ENCODE measurements around the gene SLC12A4. TPM values are rescaled to one million over a fixed set of nuclear protein-coding genes. Genes with fewer than 3 reads are reported as not detected.
"Not testable (repeated sequence)": the region's sequence is repeated elsewhere in the genome, so short reads cannot be mapped to it uniquely, and the experiment has no call there.

Gene SLC12A4
- total and polyA plus RNA-seq, 4 donors, result 8.0 to 37.3 (median 17.1) TPM

DNA sequence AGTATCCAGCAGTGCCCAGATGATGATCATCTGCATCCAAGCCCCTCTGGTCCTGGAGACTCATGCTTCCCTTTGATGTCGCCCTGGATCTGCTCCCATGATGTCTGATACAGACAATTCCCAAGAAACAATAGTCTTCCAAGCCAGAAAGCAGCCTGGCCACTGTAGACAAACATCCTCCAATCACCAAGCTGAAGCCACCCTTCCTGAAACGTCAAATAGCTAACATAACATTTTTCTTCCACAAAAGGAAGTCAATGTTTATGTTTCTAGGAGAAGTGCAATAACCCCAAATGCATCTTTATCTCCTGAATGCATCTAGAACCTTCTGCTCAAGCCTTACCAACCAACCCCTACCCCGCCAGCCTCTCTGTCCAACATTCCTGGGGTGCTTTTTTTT lies 32.0 kb upstream of the SLC12A4 start:
- peak in 1 of 2 donors; percentile 23 for TF ChIP-seq RXRA (IDR thresholded peaks at IDR 0.05)
- TF ChIP-seq, protein P1, sequence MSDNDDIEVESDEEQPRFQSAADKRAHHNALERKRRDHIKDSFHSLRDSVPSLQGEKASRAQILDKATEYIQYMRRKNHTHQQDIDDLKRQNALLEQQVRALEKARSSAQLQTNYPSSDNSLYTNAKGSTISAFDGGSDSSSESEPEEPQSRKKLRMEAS (IDR thresholded peaks at IDR 0.05), result no peak
- TF ChIP-seq, protein P2, sequence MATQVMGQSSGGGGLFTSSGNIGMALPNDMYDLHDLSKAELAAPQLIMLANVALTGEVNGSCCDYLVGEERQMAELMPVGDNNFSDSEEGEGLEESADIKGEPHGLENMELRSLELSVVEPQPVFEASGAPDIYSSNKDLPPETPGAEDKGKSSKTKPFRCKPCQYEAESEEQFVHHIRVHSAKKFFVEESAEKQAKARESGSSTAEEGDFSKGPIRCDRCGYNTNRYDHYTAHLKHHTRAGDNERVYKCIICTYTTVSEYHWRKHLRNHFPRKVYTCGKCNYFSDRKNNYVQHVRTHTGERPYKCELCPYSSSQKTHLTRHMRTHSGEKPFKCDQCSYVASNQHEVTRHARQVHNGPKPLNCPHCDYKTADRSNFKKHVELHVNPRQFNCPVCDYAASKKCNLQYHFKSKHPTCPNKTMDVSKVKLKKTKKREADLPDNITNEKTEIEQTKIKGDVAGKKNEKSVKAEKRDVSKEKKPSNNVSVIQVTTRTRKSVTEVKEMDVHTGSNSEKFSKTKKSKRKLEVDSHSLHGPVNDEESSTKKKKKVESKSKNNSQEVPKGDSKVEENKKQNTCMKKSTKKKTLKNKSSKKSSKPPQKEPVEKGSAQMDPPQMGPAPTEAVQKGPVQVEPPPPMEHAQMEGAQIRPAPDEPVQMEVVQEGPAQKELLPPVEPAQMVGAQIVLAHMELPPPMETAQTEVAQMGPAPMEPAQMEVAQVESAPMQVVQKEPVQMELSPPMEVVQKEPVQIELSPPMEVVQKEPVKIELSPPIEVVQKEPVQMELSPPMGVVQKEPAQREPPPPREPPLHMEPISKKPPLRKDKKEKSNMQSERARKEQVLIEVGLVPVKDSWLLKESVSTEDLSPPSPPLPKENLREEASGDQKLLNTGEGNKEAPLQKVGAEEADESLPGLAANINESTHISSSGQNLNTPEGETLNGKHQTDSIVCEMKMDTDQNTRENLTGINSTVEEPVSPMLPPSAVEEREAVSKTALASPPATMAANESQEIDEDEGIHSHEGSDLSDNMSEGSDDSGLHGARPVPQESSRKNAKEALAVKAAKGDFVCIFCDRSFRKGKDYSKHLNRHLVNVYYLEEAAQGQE (IDR thresholded peaks at IDR 0.05), result no peak
- no peak for DNase-seq (ENCODE audit: low spot score)
- Histone ChIP-seq H3K4me3 (ENCODE audit: low read depth in 1 of 3, low read length in 3 of 3) (no peak overlapping the region), H3K27ac (ENCODE audit: low read depth in 1 of 2, low read length in 2 of 2) (peak overlapping the region; percentile 48 to 61), H3K4me1 (ENCODE audit: control insufficient read depth in 4 of 4, insufficient read depth in 4 of 4, low read length in 3 of 4) (peaks cover 0 to 6% (median 2%) of the 10 kb centered on the region in 4 donors), H3K9ac (ENCODE audit: low read depth in 1 of 2, low read length in 2 of 2) (no peak overlapping the region), H3K27me3 (ENCODE audit: control insufficient read depth in 4 of 4, insufficient read depth in 4 of 4, low read length in 3 of 4) (no peaks in the 10 kb centered on the region), H3K9me3 (ENCODE audit: control insufficient read depth in 4 of 4, low read length in 3 of 4) (no peaks in the 10 kb centered on the region), H3K36me3 (ENCODE audit: control insufficient read depth in 4 of 4, insufficient read depth in 3 of 4, low read depth in 1 of 4, low read length in 3 of 4) (no peaks in the 10 kb centered on the region)
- 53% methylated on average over 3 of the region's 3 CpGs for WGBS

DNA sequence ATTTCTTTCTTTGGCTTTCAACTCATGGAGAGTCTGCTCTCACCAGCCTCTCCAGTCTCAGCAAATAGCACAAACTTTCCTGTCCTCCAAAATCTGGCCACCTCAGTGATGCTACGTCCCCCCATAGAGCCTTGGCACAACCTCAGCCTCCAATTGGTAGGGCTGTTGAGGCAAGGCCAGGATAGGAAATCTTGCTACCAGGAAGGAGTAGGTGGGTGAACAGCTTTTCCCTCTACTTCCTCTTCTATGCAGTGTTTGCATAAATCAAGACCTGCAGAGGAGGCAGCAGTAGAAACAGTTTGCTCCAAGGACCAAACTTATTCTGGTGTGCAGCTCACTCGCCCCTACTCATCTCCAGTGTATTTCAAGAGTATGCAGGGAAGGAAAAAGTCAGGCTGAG lies 31.5 kb upstream of the SLC12A4 start:
- Histone ChIP-seq H3K4me1 (ENCODE audit: control insufficient read depth in 4 of 4, insufficient read depth in 4 of 4, low read length in 3 of 4) (peaks cover 0 to 6% (median 1%) of the 10 kb centered on the region in 4 donors), H3K36me3 (ENCODE audit: control insufficient read depth in 4 of 4, insufficient read depth in 3 of 4, low read depth in 1 of 4, low read length in 3 of 4) (no peaks in the 10 kb centered on the region), H3K27me3 (ENCODE audit: control insufficient read depth in 4 of 4, insufficient read depth in 4 of 4, low read length in 3 of 4) (no peaks in the 10 kb centered on the region), H3K4me3 (ENCODE audit: low read depth in 1 of 3, low read length in 3 of 3) (no peak overlapping the region), H3K9me3 (ENCODE audit: control insufficient read depth in 4 of 4, low read length in 3 of 4) (no peaks in the 10 kb centered on the region), H3K9ac (ENCODE audit: low read depth in 1 of 2, low read length in 2 of 2) (no peak overlapping the region), H3K27ac (ENCODE audit: low read depth in 1 of 2, low read length in 2 of 2) (peak overlapping the region; percentile 48 to 61)
- no peak for DNase-seq (ENCODE audit: low spot score)
- 68% methylated on average over 2 of the region's 2 CpGs for WGBS
- TF ChIP-seq HNF4A (conservative IDR thresholded peaks at IDR 0.05) (no peak), NR2F2 (IDR thresholded peaks at IDR 0.05) (no peak)
- TF ChIP-seq, protein P3, sequence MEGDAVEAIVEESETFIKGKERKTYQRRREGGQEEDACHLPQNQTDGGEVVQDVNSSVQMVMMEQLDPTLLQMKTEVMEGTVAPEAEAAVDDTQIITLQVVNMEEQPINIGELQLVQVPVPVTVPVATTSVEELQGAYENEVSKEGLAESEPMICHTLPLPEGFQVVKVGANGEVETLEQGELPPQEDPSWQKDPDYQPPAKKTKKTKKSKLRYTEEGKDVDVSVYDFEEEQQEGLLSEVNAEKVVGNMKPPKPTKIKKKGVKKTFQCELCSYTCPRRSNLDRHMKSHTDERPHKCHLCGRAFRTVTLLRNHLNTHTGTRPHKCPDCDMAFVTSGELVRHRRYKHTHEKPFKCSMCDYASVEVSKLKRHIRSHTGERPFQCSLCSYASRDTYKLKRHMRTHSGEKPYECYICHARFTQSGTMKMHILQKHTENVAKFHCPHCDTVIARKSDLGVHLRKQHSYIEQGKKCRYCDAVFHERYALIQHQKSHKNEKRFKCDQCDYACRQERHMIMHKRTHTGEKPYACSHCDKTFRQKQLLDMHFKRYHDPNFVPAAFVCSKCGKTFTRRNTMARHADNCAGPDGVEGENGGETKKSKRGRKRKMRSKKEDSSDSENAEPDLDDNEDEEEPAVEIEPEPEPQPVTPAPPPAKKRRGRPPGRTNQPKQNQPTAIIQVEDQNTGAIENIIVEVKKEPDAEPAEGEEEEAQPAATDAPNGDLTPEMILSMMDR (IDR thresholded peaks at IDR 0.05; ENCODE audit: low read depth, low read length, missing input control), result no peak

DNA sequence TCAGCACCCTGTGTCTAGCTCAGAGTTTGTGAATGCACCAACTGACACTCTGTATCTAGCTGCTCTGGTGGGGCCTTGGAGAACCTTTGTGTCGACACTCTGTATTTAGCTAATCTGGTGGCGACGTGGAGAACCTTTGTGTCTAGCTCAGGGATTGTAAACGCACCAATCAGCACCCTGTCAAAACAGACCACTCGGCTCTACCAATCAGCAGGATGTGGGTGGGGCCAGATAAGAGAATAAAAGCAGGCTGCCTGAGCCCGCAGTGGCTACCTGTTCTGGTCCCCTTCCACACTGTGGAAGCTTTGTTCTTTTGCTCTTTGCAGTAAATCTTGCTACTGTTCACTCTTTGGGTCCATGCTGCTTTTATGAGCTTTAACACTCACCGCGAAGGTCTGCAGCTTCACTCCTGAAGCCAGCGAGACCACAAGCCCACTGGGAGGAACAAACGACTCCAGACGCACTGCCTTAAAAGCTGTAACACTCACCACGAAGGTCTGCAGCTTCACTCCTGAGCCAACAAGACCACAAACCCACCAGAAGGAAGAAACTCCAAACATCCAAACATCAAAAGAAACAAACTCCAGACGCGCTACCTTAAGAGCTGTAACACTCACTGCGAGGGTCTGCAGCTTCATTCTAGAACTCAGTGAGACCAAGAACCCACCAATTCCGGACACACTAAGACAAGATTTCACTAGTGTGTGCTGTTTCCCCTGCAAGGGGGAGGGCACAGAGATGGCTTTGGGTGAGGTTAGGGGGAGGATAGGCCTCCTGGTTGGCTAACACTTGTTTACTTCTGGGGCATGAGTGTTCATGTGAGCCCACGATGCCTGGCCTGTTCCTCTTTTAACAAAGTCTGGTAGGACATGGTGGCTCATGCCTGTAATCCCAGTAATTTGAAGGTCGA lies 30.6 kb upstream of the SLC12A4 start, which contains the start of gene DPEP2:
Gene DPEP2, minus strand, starts transcription at position 706 of the 910 bp plus-strand sequence. CDS start 6,272 bp downstream, outside the sequence.
- DNase-seq (ENCODE audit: low spot score); H3K9me3 ChIP-seq (ENCODE audit: control insufficient read depth in 4 of 4, low read length in 3 of 4); H3K27me3 ChIP-seq (ENCODE audit: control insufficient read depth in 4 of 4, insufficient read depth in 4 of 4, low read length in 3 of 4); H3K4me3 ChIP-seq (ENCODE audit: low read depth in 1 of 3, low read length in 3 of 3); H3K4me1 ChIP-seq (ENCODE audit: control insufficient read depth in 4 of 4, insufficient read depth in 4 of 4, low read length in 3 of 4); H3K36me3 ChIP-seq (ENCODE audit: control insufficient read depth in 4 of 4, insufficient read depth in 3 of 4, low read depth in 1 of 4, low read length in 3 of 4); H3K9ac ChIP-seq (ENCODE audit: low read depth in 1 of 2, low read length in 2 of 2): not testable (repeated sequence)
- peak within 1 kb of the TSS; percentile 48 to 61 for H3K27ac ChIP-seq (ENCODE audit: low read depth in 1 of 2, low read length in 2 of 2)
- 75% methylated on average over 18 of the region's 18 CpGs for WGBS

DNA sequence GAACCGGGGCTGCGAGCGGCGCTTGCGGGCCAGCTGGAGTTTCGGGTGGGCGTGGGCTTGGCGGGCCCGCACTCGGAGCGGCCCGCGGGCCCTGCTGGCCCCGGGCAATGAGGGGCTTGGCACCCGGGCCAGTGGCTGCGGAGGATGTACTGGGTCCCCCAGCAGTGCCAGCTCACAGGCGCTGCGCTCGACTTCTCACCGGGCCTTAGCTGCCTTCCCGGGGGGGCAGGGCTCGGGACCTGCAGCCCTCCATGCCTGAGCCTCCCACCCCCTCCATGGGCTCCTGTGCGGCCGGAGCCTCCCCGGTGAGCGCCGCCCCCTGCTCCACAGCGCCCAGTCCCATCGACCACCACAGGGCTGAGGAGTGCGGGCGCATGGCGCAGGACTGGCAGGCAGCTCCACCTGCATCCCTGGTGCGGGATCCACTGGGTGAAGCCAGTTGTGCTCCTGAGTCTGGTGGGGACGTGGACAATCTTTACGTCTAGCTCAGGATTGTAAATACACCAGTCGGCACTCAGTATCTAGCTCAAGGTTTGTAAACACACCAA lies 29.9 kb upstream of the SLC12A4 start:
- DNase-seq (ENCODE audit: low spot score); H3K4me3 ChIP-seq (ENCODE audit: low read depth in 1 of 3, low read length in 3 of 3); H3K9me3 ChIP-seq (ENCODE audit: control insufficient read depth in 4 of 4, low read length in 3 of 4); H3K36me3 ChIP-seq (ENCODE audit: control insufficient read depth in 4 of 4, insufficient read depth in 3 of 4, low read depth in 1 of 4, low read length in 3 of 4); H3K27me3 ChIP-seq (ENCODE audit: control insufficient read depth in 4 of 4, insufficient read depth in 4 of 4, low read length in 3 of 4); H3K9ac ChIP-seq (ENCODE audit: low read depth in 1 of 2, low read length in 2 of 2); H3K27ac ChIP-seq (ENCODE audit: low read depth in 1 of 2, low read length in 2 of 2): not testable (repeated sequence)
- 95% methylated on average over 36 of the region's 36 CpGs for WGBS
- H3K4me1 ChIP-seq (ENCODE audit: control insufficient read depth in 4 of 4, insufficient read depth in 4 of 4, low read length in 3 of 4), result peaks cover 3 to 11% (median 4%) of the 10 kb centered on the region in 4 donors

Data from liver (tissue), 9 donors.